ENCODE data around the gene CENPB.
"Not testable (repeated sequence)": the region's sequence is repeated elsewhere in the genome, so short reads cannot be mapped to it uniquely, and the experiment has no call there.

Gene CENPB

GRCh38 chr20:3789201-3789600, 2.7 kb upstream of the CENPB start:
- not testable (repeated sequence) for DNase-seq

GRCh38 chr20:3788685-3789155, 2.2 kb upstream of the CENPB start:
- DNase-seq, result no peak

GRCh38 chr20:3787324-3788014, 929 bp upstream of the CENPB start:
- DNase-seq, result no peak

- DNase-seq, result peak; percentile 80
These were observed 435 bp downstream of the CENPB start for GRCh38 chr20:3786126-3786484.

- no peak for DNase-seq
These were observed 1.1 kb downstream of the CENPB start for GRCh38 chr20:3785240-3786125.

- DNase-seq, result no peak
These were observed 1.7 kb downstream of the CENPB start for GRCh38 chr20:3784863-3785239.

GRCh38 chr20:3784216-3784853, 2.2 kb downstream of the CENPB start:
- no peak for DNase-seq

- DNase-seq, result no peak
These were observed 2.9 kb downstream of the CENPB start for GRCh38 chr20:3783511-3784195.

GRCh38 chr20:3783068-3783489, 3.5 kb downstream of the CENPB start:
- DNase-seq, result no peak

GRCh38 chr20:3782597-3782996, 3.9 kb downstream of the CENPB start:
- no peak for DNase-seq

- peak; percentile 66 for DNase-seq
These were observed 5.2 kb downstream of the CENPB start, which contains the start of gene SPEF1 for GRCh38 chr20:3781153-3781910. Gene SPEF1, minus strand, starts transcription at chr20:3781448. Its CDS starts 161 bp downstream, at chr20:3781287.

GRCh38 chr20:3778976-3779375, 7.6 kb downstream of the CENPB start:
- DNase-seq, result no peak

GRCh38 chr20:3777716-3778629, 8.6 kb downstream of the CENPB start:
- DNase-seq, result peak; percentile 78

GRCh38 chr20:3777381-3777715, 9.2 kb downstream of the CENPB start:
- DNase-seq, result no peak

- DNase-seq, result no peak
These were observed 11.0 kb downstream of the CENPB start for GRCh38 chr20:3775457-3776108.

GRCh38 chr20:3771552-3772058, 14.9 kb downstream of the CENPB start:
- no peak for DNase-seq

GRCh38 chr20:3768342-3769130, 18.0 kb downstream of the CENPB start:
- peak; percentile 91 for DNase-seq

GRCh38 chr20:3767427-3768341, 18.9 kb downstream of the CENPB start, which contains the start of gene ADISSP:
Gene ADISSP, minus strand, starts transcription at chr20:3767753. Its CDS starts 7,653 bp downstream, at chr20:3760100.
- DNase-seq, result peak; percentile 92
